ENCODE results near the gene PHF2.

Gene PHF2

GRCh38 chr9:93667006-93667405, 90.6 kb downstream of the PHF2 start:
- H3K36me3 ChIP-seq (ENCODE audit: insufficient read depth, low read length), result peaks cover 17% of the 10 kb centered on the region; the same call in 1 of the 2 replicates
- no peaks in the 10 kb centered on the region for H3K79me2 ChIP-seq (ENCODE audit: insufficient read depth, low read length)

GRCh38 chr9:93667627-93668026, 91.2 kb downstream of the PHF2 start:
- Histone ChIP-seq H3K9ac (ENCODE audit: low read depth, low read length, poor library complexity, severe bottlenecking) (no peak overlapping the region), H4K20me1 (ENCODE audit: insufficient read depth, low read length, poor library complexity, severe bottlenecking) (no peaks in the 10 kb centered on the region), H3K79me2 (ENCODE audit: insufficient read depth, low read length) (no peaks in the 10 kb centered on the region), H3K9me3 (ENCODE audit: insufficient read depth, low read depth, low read length) (no peaks in the 10 kb centered on the region), H3K4me2 (ENCODE audit: low read depth, low read length, poor library complexity, severe bottlenecking) (no peak overlapping the region), H3K36me3 (ENCODE audit: insufficient read depth, low read length) (peaks cover 14% of the 10 kb centered on the region; the same call in 1 of the 2 replicates), H3K4me1 (ENCODE audit: insufficient read depth, low read length, poor library complexity, severe bottlenecking) (no peaks in the 10 kb centered on the region), H3K27me3 (ENCODE audit: insufficient read depth, low read length, poor library complexity, severe bottlenecking) (no peaks in the 10 kb centered on the region), H3F3A (ENCODE audit: low read depth) (no peaks in the 10 kb centered on the region), H3K4me3 (ENCODE audit: low read length, poor library complexity, severe bottlenecking) (no peak overlapping the region), H3K9me2 (replicated peaks; ENCODE audit: low read depth, low read length) (no peaks in the 10 kb centered on the region), H2AFZ (ENCODE audit: low read length) (no peak overlapping the region)
- TF ChIP-seq EZH2phosphoT487 (IDR thresholded peaks at IDR 0.05; ENCODE audit: borderline replicate concordance), result no peak
- TF ChIP-seq CTCF (conservative IDR thresholded peaks at IDR 0.05; ENCODE audit: low read length), result no peak

More at GRCh38 chr9:93667006-93667405, 90.6 kb downstream of the PHF2 start:
- Histone ChIP-seq H3K9me2 (replicated peaks; ENCODE audit: low read depth, low read length) (no peaks in the 10 kb centered on the region), H2AFZ (ENCODE audit: low read length) (no peak overlapping the region), H3K4me1 (ENCODE audit: insufficient read depth, low read length, poor library complexity, severe bottlenecking) (no peaks in the 10 kb centered on the region), H3K9me3 (ENCODE audit: insufficient read depth, low read depth, low read length) (no peaks in the 10 kb centered on the region), H3K4me2 (ENCODE audit: low read depth, low read length, poor library complexity, severe bottlenecking) (no peak overlapping the region), H3K4me3 (ENCODE audit: low read length, poor library complexity, severe bottlenecking) (no peak overlapping the region), H3K9ac (ENCODE audit: low read depth, low read length, poor library complexity, severe bottlenecking) (no peak overlapping the region), H3F3A (ENCODE audit: low read depth) (no peaks in the 10 kb centered on the region), H3K27me3 (ENCODE audit: insufficient read depth, low read length, poor library complexity, severe bottlenecking) (no peaks in the 10 kb centered on the region), H4K20me1 (ENCODE audit: insufficient read depth, low read length, poor library complexity, severe bottlenecking) (no peaks in the 10 kb centered on the region)
- no peak for TF ChIP-seq EZH2phosphoT487 (IDR thresholded peaks at IDR 0.05; ENCODE audit: borderline replicate concordance)
- no peak for TF ChIP-seq CTCF (conservative IDR thresholded peaks at IDR 0.05; ENCODE audit: low read length)

GRCh38 chr9:93668261-93668871, 92.0 kb downstream of the PHF2 start:
- H3K9me3 ChIP-seq (ENCODE audit: insufficient read depth, low read depth, low read length), result no peaks in the 10 kb centered on the region
- H3K27me3 ChIP-seq (ENCODE audit: insufficient read depth, low read length, poor library complexity, severe bottlenecking), result no peaks in the 10 kb centered on the region
- peaks cover 9% of the 10 kb centered on the region; the same call in 1 of the 2 replicates for H3K36me3 ChIP-seq (ENCODE audit: insufficient read depth, low read length)
- no peak overlapping the region for H3K4me2 ChIP-seq (ENCODE audit: low read depth, low read length, poor library complexity, severe bottlenecking)
- H3K9me2 ChIP-seq (replicated peaks; ENCODE audit: low read depth, low read length), result no peaks in the 10 kb centered on the region
- H4K20me1 ChIP-seq (ENCODE audit: insufficient read depth, low read length, poor library complexity, severe bottlenecking), result no peaks in the 10 kb centered on the region
- H3F3A ChIP-seq (ENCODE audit: low read depth), result no peaks in the 10 kb centered on the region
- no peaks in the 10 kb centered on the region for H3K4me1 ChIP-seq (ENCODE audit: insufficient read depth, low read length, poor library complexity, severe bottlenecking)
- no peak overlapping the region for H3K9ac ChIP-seq (ENCODE audit: low read depth, low read length, poor library complexity, severe bottlenecking)
- H2AFZ ChIP-seq (ENCODE audit: low read length), result no peak overlapping the region
- H3K4me3 ChIP-seq (ENCODE audit: low read length, poor library complexity, severe bottlenecking), result no peak overlapping the region
- TF ChIP-seq CTCF (conservative IDR thresholded peaks at IDR 0.05; ENCODE audit: low read length), result no peak
- no peak for TF ChIP-seq EZH2phosphoT487 (IDR thresholded peaks at IDR 0.05; ENCODE audit: borderline replicate concordance)
- no peaks in the 10 kb centered on the region for H3K79me2 ChIP-seq (ENCODE audit: insufficient read depth, low read length)
